ENCODE measurements around the gene ZBTB16.

The ZBTB16 gene

DNA sequence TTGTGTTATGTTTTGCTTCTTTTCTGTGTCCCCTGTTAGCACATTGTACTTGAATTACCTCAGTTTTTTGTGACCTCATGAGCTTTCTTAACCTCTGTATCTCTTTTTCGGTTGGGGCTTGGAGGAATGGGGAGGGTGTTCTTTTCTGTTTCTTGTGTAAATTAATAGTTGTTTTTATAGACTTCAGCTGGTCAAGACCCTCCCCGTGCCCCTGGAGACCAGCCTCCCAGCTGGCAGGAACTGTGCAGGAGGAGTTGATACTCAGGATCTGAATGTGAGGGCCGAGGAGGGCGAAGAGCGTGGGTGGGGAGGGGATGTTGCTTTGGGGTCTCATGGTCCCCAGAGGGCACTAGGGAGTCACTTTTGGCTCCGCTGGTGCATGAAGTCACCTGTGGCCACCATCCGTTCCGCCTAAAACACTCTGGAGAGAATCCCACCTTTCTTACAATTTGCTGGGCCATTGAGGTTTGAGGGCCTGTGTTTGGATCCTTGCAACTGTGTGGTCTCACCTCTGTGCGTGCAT lies 192.4 kb downstream of the ZBTB16 start:
- DNase-seq = no peak

DNA sequence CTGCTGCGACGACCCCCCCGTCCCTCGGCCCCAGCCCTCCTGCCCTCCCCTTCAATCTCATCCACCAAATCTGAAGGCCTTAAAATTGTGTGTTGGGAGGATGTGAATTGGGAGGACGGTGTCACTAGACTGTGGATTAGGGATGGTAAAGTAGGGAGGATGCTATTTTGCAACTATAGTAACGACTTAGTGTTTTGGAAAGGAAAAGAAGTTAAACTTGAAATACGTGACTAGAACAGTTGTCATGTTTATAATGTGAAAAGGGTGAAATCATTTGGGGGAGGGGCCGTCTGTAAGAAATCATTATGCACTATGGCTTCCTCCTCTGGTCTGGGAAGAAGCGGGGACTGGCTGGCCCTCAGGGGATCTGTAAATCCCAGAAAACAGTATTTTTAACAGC lies 193.3 kb downstream of the ZBTB16 start:
- no peak for DNase-seq

- DNase-seq = no peak
These were observed 194.3 kb downstream of the ZBTB16 start for GRCh38 chr11:114253771-114254170.

- DNase-seq = no peak
These were observed 195.1 kb downstream of the ZBTB16 start for GRCh38 chr11:114254571-114255146.

DNA sequence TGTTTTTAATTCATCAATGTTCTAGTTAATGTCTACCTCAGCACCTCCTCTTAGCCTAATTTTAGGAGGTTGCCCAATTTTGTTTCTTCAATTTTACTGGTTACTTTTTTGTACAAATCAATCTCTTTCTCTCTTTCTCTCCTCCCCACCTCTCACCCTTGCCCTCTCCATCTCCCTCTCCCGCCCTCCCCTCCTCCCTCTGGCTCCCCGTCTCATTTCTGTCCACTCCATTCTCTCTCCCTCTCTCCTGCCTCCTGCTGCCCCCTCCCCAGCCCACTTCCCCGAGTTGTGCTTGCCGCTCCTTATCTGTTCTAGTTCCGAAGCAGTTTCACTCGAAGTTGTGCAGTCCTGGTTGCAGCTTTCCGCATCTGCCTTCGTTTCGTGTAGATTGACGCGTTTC lies 195.8 kb downstream of the ZBTB16 start:
- DNase-seq = no peak

DNA sequence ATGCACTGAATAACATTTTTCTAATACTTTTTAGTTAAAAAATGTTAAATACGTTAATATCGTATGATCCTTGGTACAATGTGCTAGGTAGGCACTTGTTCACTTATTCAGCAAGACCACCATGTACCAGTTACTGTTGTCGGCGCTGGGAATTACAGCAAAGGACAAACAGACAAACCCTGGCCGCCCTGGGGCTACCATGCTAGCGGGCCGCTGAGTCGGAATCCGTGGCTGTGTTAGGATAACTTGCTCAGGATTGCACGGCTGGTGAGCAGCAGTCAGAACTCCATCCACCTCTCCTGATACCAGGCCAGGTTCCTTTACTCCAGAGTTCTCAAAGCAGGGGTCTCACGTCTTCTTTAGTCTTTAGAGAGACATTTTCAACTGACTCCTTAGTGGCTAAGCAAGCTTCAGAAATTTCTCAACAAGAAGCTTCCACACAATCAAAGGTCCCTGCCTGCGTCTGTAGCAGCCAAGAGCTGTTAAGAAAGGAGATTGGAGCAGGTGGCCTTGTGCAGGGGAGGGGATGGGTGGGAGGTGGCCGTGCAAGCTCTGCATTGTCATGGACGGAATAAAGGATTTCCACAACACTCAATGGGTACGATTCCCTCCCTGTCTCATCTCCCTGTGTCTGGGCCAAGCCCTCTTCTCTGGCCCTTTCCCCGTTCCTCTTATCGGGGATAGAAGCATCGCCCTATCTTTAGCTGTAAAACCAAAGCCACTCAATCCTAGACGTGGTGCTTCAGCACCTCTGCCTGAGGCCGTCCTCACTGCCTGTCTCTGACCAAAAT lies 196.9 kb downstream of the ZBTB16 start:
- DNase-seq = no peak

- no peak for DNase-seq
These were observed 197.4 kb downstream of the ZBTB16 start for GRCh38 chr11:114256967-114257286.

- DNase-seq = no peak
These were observed 198.4 kb downstream of the ZBTB16 start for GRCh38 chr11:114257621-114258558.

- no peak for DNase-seq
These were observed 199.2 kb downstream of the ZBTB16 start for GRCh38 chr11:114258696-114259095.

- no peak for DNase-seq
These were observed 199.6 kb downstream of the ZBTB16 start for GRCh38 chr11:114259124-114259526.

- DNase-seq = no peak
These were observed 200.1 kb downstream of the ZBTB16 start for GRCh38 chr11:114259551-114259983.

DNA sequence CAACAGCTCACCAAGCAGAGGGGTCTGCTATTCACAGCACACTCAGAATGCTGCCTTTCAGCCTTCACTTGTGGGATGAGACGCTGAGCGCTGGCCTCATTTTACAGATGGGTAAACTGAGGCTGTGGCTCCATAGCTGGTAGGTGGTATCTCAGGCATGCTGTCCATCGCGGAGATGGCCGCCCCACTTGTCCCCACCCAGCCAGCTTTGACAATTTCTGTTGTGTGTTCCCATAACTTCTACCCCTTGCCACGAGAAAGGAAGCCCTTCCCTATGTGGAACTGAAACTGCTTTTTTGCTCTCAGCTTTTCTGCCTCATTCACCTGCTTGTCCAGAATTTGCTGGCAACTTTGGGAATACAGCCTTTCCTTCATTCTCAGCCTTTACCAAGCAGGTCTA lies 200.6 kb downstream of the ZBTB16 start:
- no peak for DNase-seq

DNA sequence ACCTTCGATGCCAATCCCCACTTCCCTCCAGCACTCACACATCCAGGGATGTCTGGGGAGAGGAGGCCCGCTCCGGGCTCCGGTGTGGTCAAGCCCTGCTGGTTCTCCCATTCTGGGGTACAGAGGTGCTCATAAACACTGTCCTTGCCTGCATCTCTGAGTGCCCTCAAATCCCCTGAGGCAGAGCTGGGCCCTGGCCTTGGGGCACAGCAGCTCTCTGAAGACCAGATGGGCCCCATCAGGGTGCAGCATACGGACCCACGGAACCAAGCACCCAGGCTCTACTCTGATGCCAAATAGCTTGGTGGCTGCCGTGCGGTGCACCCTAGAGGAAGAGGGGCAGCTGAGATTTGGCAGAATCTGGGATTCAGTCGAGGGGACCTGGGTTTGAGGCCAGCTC lies 201.0 kb downstream of the ZBTB16 start:
- no peak for DNase-seq

DNA sequence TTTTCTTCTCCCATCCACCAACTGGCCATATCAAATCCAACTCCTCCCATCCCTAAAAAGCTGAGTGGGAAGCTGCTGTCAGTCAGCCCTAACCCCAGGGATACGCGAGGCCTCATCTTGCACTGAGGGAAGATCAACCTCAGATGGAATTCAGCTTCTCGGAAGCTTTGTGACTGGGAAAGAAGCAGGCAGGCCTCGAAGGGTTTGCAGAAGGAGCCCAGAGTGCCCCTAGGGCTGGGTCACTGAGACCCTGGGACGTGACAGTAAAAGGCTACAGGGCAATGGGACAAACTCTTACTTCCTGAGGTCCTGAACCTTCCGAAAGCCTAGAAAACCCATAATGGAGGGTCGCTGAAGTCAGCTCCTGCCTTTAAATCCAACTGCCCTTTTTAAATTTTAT lies 202.3 kb downstream of the ZBTB16 start:
- no peak for DNase-seq

GRCh38 chr11:114262681-114263512 lies 203.4 kb downstream of the ZBTB16 start:
- DNase-seq = peak; percentile 41

DNA sequence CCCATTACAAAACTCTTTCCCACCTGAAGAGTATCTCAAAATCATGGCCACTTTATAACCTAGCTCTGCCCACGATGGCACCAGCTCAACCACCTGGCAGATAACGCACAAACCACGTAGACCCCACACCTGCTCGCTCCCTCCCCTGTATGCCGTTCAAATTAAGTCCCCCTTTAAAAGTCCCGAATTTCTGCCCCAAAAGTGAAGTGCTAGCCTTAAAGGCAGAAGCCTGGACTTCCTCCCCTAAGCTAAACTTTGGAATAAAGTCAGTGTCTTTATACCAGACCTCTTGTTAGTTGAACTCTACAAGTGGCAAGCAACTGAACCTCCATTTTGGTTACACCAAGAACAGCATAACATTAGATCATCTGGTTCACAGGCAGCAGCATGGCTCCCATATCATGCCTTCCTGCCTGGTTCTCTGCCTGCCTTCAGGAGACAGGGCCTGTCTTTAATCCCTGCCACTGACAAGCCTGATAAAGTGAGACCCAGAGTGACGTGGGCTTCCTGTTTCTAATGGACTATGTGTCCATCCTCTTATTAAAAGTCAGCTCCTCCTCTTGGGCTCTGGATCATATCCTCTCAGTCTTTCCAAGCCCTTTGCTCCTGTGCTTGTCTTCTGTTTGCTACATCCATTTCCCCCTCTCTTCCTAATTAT lies 204.1 kb downstream of the ZBTB16 start:
- DNase-seq = no peak

GRCh38 chr11:114264381-114264780 lies 204.9 kb downstream of the ZBTB16 start:
- no peak for DNase-seq

GRCh38 chr11:114265122-114265878 lies 205.8 kb downstream of the ZBTB16 start:
- DNase-seq = no peak

GRCh38 chr11:114269498-114269897 lies 210.0 kb downstream of the ZBTB16 start:
- no peak for DNase-seq

DNA sequence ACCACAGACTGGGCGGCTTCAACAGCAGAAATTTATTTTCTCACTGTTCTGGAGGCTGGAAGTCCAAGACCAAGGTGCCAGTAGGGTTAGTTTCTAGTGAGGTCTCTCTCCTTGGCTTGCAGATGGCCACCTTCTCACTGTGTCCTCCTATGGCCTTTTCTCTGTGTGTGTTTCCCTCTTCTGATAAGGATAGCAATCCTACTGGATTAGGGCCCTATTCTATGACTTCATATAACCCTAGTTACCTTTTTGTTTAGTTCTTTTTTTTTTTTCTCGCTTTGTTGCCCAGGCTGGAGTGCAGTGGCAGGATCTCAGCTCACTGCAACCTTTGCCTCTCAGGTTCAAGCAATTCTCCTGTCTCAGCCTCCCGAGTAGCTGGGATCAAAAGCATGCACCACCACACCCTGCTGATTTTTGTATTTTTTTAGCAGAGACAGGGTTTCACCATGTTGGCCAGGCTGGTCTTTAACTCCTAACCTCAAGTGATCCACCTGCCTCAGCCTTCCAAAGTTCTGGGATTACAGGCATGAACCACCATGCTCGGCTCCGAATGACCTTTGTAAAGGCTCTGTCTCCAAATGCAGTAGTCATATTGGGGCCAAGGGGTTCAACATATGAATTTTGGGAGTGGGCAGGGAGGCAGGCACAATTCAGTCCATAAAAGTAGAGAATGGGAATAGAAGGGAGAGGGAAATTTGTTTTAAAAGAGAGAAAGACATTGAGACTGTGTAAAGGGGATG lies 211.2 kb downstream of the ZBTB16 start:
- DNase-seq = no peak
